ENCODE data around the gene ZMYM2.

DNA sequence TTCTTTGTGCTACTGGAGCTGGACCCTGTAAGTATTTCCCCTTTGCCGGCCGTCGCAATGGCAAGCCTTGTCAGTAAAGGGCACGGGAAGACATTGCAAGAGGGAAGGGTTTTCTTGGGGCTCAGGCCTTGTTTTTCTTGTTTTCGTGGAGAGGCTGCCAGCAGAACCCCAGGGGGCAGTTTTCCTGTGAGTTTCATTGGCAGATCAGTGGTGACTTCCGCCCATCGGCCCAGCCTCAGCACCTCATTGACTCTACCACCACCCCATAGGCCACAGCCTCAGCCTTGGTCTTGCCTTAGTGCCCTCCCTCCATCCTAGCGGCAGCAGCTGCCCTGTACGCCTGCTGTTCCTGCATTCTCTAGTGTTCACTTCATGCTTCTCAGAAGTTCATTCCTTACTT lies 140.8 kb downstream of the ZMYM2 start:
- TF ChIP-seq, protein P1, sequence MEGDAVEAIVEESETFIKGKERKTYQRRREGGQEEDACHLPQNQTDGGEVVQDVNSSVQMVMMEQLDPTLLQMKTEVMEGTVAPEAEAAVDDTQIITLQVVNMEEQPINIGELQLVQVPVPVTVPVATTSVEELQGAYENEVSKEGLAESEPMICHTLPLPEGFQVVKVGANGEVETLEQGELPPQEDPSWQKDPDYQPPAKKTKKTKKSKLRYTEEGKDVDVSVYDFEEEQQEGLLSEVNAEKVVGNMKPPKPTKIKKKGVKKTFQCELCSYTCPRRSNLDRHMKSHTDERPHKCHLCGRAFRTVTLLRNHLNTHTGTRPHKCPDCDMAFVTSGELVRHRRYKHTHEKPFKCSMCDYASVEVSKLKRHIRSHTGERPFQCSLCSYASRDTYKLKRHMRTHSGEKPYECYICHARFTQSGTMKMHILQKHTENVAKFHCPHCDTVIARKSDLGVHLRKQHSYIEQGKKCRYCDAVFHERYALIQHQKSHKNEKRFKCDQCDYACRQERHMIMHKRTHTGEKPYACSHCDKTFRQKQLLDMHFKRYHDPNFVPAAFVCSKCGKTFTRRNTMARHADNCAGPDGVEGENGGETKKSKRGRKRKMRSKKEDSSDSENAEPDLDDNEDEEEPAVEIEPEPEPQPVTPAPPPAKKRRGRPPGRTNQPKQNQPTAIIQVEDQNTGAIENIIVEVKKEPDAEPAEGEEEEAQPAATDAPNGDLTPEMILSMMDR (IDR thresholded peaks at IDR 0.05), result no peak
- no peak for TF ChIP-seq POLR2A (IDR thresholded peaks at IDR 0.05)

Measured in uterus (tissue), 2 donors.